ENCODE measurements around the gene SMC5. TPM values are rescaled to one million over a fixed set of nuclear protein-coding genes. Genes with fewer than 3 reads are reported as not detected.
A peak's percentile ranks its signal among the peaks of the same experiment; 100 is the strongest.

Gene SMC5
- total RNA-seq, 4 donors from 2014 or later = 17.2 to 27.4 (median 17.8) TPM

GRCh38 chr9:70263421-70263820 lies 4.6 kb downstream of the SMC5 start:
- no peaks in the 10 kb centered on the region for H3K27me3 ChIP-seq
- 31% methylated on average over 1 of the region's 1 CpG for WGBS
- no peak for TF ChIP-seq POLR2AphosphoS5 (IDR thresholded peaks at IDR 0.05)
- no peak for TF ChIP-seq POLR2A (IDR thresholded peaks at IDR 0.05; ENCODE audit: low read depth)
- peaks cover 10 to 39% (median 23%) of the 10 kb centered on the region in 4 donors for H3K36me3 ChIP-seq
- H3K9me3 ChIP-seq = no peaks in the 10 kb centered on the region
- H3K27ac ChIP-seq (replicated peaks in 1 of 4) = peak overlapping the region; percentile 47 to 72 (median 55)
- no peak for DNase-seq (ENCODE audit: extremely low spot score)
- H3K4me1 ChIP-seq = peaks cover 31 to 46% (median 43%) of the 10 kb centered on the region in 4 donors
- no peak overlapping the region for H3K4me3 ChIP-seq
- intact Hi-C loops (cut with DNase I) = loop anchor here (5.0 kb wide), 1 partner anchor 339 kb away; no protein-coding TSS in a partner anchor

DNA sequence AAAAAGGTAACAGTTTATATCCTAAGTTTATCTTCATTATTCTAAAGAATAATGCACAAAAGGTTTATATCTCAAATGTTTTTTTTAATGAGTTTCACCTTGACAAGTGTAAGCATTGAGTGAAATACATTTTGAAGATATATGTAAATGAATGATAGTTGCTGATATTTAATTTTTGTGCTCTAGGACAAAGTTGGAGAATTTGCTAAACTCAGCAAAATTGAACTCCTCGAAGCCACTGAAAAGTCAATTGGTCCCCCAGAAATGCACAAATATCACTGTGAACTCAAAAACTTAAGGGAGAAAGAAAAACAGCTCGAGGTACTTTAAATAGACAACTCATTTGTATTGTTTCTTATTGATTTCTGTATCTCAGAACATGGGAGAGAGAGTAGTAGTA lies 19.5 kb downstream of the SMC5 start:
- Histone ChIP-seq H3K36me3 (peaks cover 4 to 50% (median 40%) of the 10 kb centered on the region in 4 donors), H3K9me3 (no peaks in the 10 kb centered on the region), H3K27ac (replicated peaks in 1 of 4) (no peak overlapping the region), H3K27me3 (no peaks in the 10 kb centered on the region), H3K4me1 (peaks cover 0 to 4% (median 0%) of the 10 kb centered on the region in 4 donors), H3K4me3 (no peak overlapping the region)
- DNase-seq (ENCODE audit: extremely low spot score) = no peak
- TF ChIP-seq POLR2A (IDR thresholded peaks at IDR 0.05; ENCODE audit: low read depth) = no peak
- no peak for TF ChIP-seq CTCF (IDR thresholded peaks at IDR 0.05)
- TF ChIP-seq EP300 (IDR thresholded peaks at IDR 0.05) = no peak
- no peak for TF ChIP-seq POLR2AphosphoS5 (IDR thresholded peaks at IDR 0.05)
- 90% methylated on average over 2 of the region's 2 CpGs for WGBS
- intact Hi-C loops (cut with DNase I) = loop anchor here (10.0 kb wide), 1 partner anchor 114 kb away; no protein-coding TSS in a partner anchor

DNA sequence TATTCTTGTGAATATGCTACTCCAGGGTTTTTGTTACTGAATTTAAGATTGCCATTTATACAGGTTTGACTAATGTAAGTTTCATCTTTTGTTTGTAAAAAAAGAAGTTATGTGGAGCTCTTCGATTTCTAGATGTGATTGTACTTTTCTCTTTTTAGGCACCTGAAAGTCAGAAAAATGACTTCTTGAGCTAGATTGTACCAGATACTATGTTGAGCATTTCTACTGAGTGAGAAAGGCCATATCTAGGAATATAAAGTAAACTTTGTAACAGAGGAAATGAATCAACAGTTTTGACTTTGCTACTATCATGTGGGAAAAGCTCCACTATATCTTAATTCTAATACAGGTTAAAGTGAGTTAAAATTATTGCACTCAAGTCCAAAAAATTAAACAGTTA lies 25.1 kb downstream of the SMC5 start:
- intact Hi-C loops (cut with DNase I) = no loop called here
- Histone ChIP-seq H3K27ac (replicated peaks in 1 of 4) (no peak overlapping the region), H3K36me3 (peaks cover 6 to 75% (median 48%) of the 10 kb centered on the region in 4 donors)

DNA sequence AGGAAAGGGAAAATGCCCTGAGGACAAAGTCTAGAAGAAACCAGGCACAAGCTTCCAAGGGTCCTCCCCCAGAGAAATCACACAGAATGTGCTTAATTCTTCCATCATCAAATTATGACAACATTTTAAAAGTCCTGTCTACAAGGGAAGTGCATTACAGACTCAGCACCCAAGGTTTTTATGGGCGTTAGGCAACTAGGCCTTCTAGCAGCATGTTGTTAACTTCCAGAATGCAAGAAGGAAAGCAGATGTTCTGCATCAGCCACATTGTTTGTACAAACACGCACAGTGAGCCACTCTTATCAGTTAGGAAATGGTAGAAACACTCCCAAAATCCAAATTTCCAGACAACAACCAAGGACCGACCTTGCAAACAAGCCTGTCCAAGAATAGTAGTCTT lies 26.5 kb downstream of the SMC5 start:
- WGBS = 33% methylated on average over 3 of the region's 3 CpGs
- peaks cover 6 to 64% (median 37%) of the 10 kb centered on the region in 4 donors for H3K36me3 ChIP-seq
- H3K4me3 ChIP-seq = no peak overlapping the region
- peak overlapping the region in 2 of 4 donors; percentile 5 to 17 for H3K27ac ChIP-seq (replicated peaks in 1 of 4)
- no peaks in the 10 kb centered on the region for H3K9me3 ChIP-seq
- H3K4me1 ChIP-seq = peaks cover 11 to 27% (median 18%) of the 10 kb centered on the region in 4 donors
- no peak for DNase-seq (ENCODE audit: extremely low spot score)
- no peaks in the 10 kb centered on the region for H3K27me3 ChIP-seq
- no peak for TF ChIP-seq EP300 (IDR thresholded peaks at IDR 0.05)
- no peak for TF ChIP-seq CTCF (IDR thresholded peaks at IDR 0.05)
- no peak for TF ChIP-seq POLR2A (IDR thresholded peaks at IDR 0.05; ENCODE audit: low read depth)
- TF ChIP-seq POLR2AphosphoS5 (IDR thresholded peaks at IDR 0.05) = no peak
- intact Hi-C loops (cut with DNase I) = no loop called here

More for the DNA sequence above, 25.1 kb downstream of the SMC5 start:
- Histone ChIP-seq H3K4me1 (peaks cover 11 to 27% (median 18%) of the 10 kb centered on the region in 4 donors), H3K4me3 (no peak overlapping the region), H3K27me3 (no peaks in the 10 kb centered on the region), H3K9me3 (no peaks in the 10 kb centered on the region)
- 76% methylated on average over 1 of the region's 1 CpG for WGBS
- no peak for DNase-seq (ENCODE audit: extremely low spot score)
- TF ChIP-seq CTCF (IDR thresholded peaks at IDR 0.05) (no peak), POLR2A (IDR thresholded peaks at IDR 0.05; ENCODE audit: low read depth) (no peak), EP300 (IDR thresholded peaks at IDR 0.05) (no peak), POLR2AphosphoS5 (IDR thresholded peaks at IDR 0.05) (no peak)

DNA sequence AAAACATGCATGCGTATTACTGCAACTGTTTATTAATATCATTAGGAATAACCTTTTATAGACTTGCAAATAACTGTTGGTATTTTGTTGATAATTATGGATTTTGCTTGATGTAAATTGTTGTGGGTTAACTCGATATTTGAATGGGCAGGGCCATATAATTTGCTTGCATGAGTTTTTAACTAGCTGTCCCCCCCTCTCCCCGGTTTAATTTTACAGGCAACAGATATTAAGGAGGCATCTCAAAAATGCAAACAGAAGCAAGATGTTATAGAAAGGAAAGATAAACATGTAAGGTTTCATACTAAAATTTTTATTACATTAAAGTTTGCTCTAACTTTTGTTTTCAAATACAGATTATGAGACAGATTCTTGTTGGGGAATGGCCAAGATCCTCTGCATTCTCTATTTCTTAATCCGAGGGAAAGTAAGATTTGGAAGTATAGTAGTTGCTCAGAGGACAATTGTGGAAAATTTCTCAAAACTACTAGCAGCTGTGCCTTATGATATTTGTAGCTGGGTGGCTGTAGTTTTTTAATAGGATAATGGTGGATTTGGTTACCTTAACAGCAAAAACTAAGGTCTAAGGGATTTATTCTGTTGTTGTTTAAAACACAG lies 27.3 kb downstream of the SMC5 start:
- Histone ChIP-seq H3K9me3 (no peaks in the 10 kb centered on the region), H3K4me3 (no peak overlapping the region), H3K27me3 (no peaks in the 10 kb centered on the region), H3K4me1 (peaks cover 11 to 27% (median 18%) of the 10 kb centered on the region in 4 donors), H3K27ac (replicated peaks in 1 of 4) (no peak overlapping the region), H3K36me3 (peaks cover 6 to 55% (median 28%) of the 10 kb centered on the region in 4 donors)
- WGBS = 76% methylated on average over 4 of the region's 4 CpGs
- TF ChIP-seq CTCF (IDR thresholded peaks at IDR 0.05) = no peak
- TF ChIP-seq EP300 (IDR thresholded peaks at IDR 0.05) = no peak
- no peak for TF ChIP-seq POLR2A (IDR thresholded peaks at IDR 0.05; ENCODE audit: low read depth)
- no peak for TF ChIP-seq POLR2AphosphoS5 (IDR thresholded peaks at IDR 0.05)
- intact Hi-C loops (cut with DNase I) = no loop called here
- no peak for DNase-seq (ENCODE audit: extremely low spot score)

Measured in esophagus muscularis mucosa (tissue), 4 donors.